Hypothalamus (tissue), 51 donors: ENCODE data around the gene MEIS2.

Experiments
- DNase-seq, 51 donors: peaks; one replicate each; lab custom pipeline; 2025; lab: John Stamatoyannopoulos, UW

Gene MEIS2

GRCh38 chr15:36884518-36884875 is 215.9 kb downstream of the MEIS2 start:
- peak in 1 of 51 donors; percentile 46 for DNase-seq

GRCh38 chr15:36883713-36884517 is 216.4 kb downstream of the MEIS2 start:
- peak in 50 of 51 donors; percentile 8 to 92 (median 66) for DNase-seq

- DNase-seq, result peak in 1 of 51 donors; percentile 38
Observed at GRCh38 chr15:36882487-36883131, 217.7 kb downstream of the MEIS2 start.

- no peak for DNase-seq
Observed at GRCh38 chr15:36882056-36882455, 218.3 kb downstream of the MEIS2 start.

- DNase-seq, result no peak
Observed at GRCh38 chr15:36881516-36881915, 218.8 kb downstream of the MEIS2 start.

- DNase-seq, result no peak
Observed at GRCh38 chr15:36880913-36881460, 219.4 kb downstream of the MEIS2 start.

GRCh38 chr15:36880224-36880912 is 220.0 kb downstream of the MEIS2 start:
- no peak for DNase-seq

- no peak for DNase-seq
Observed at GRCh38 chr15:36879568-36880222, 220.7 kb downstream of the MEIS2 start.

GRCh38 chr15:36878684-36879262 is 221.6 kb downstream of the MEIS2 start:
- no peak for DNase-seq

GRCh38 chr15:36877796-36878683 is 222.3 kb downstream of the MEIS2 start:
- no peak for DNase-seq

GRCh38 chr15:36877294-36877693 is 223.1 kb downstream of the MEIS2 start:
- no peak for DNase-seq

- no peak for DNase-seq
Observed at GRCh38 chr15:36875740-36876334, 224.5 kb downstream of the MEIS2 start.

- no peak for DNase-seq
Observed at GRCh38 chr15:36874930-36875329, 225.4 kb downstream of the MEIS2 start.

- no peak for DNase-seq
Observed at GRCh38 chr15:36867436-36867835, 232.9 kb downstream of the MEIS2 start.

GRCh38 chr15:36866896-36867295 is 233.5 kb downstream of the MEIS2 start:
- DNase-seq, result no peak

GRCh38 chr15:36863570-36863969 is 236.8 kb downstream of the MEIS2 start:
- no peak for DNase-seq

- no peak for DNase-seq
Observed at GRCh38 chr15:36860792-36861191, 239.6 kb downstream of the MEIS2 start.

- DNase-seq, result no peak
Observed at GRCh38 chr15:36858423-36858822, 241.9 kb downstream of the MEIS2 start.
